SU-DHL-6 (cell line): ENCODE data around the gene IPCEF1.
A peak's percentile ranks its signal among the peaks of the same experiment; 100 is the strongest.

ENCODE experiments used
- H2AFZ ChIP-seq: fragments of 200-600 bp; sonication (generic); 2 replicates; pipeline ENCODE4 v1.6.1; 2014; ENCODE audit warnings: low read depth, mild to moderate bottlenecking, moderate library complexity, mixed read lengths, antibody characterized with exemption, low read length; ENCODE audit not compliant: severe bottlenecking
- H3F3A ChIP-seq: fragments of 200-600 bp; shearing (Covaris generic); 2 replicates; pipeline ENCODE4 v1.6.0; 2016; ENCODE audit warnings: antibody characterized with exemption, mild to moderate bottlenecking; ENCODE audit not compliant: insufficient read depth
- H3K27ac ChIP-seq: fragments of 200-600 bp; sonication (generic); 2 replicates; pipeline ENCODE4 v1.5.1; 2016; ENCODE audit warnings: low read depth, mild to moderate bottlenecking, low read length, moderate library complexity, mixed read lengths
- H3K27me3 ChIP-seq: fragments of 200-600 bp; sonication (generic), shearing (Covaris generic); 2 replicates; pipeline ENCODE4 v1.6.0; 2014; ENCODE audit warnings: mild to moderate bottlenecking, low read length
- H3K36me3 ChIP-seq: fragments of 200-600 bp; sonication (generic); 2 replicates; pipeline ENCODE4 v1.6.1; 2014; ENCODE audit warnings: mild to moderate bottlenecking, low read length, mixed read lengths
- H3K4me2 ChIP-seq: fragments of 300-600, 200-600 bp; shearing (Covaris generic), sonication (generic); 2 replicates; pipeline ENCODE4 v1.6.0; 2014; ENCODE audit warnings: low read length, low read depth, mild to moderate bottlenecking; ENCODE audit not compliant: poor library complexity, severe bottlenecking
- H3K4me3 ChIP-seq: fragments of 200-600 bp; sonication (generic); 2 replicates; pipeline ENCODE4 v1.5.1; 2014; ENCODE audit warnings: antibody characterized with exemption, low read length, mild to moderate bottlenecking, mixed read lengths; ENCODE audit not compliant: insufficient read depth, poor library complexity, severe bottlenecking
- H3K79me2 ChIP-seq: fragments of 200-600 bp; sonication (generic); 2 replicates; pipeline ENCODE4 v1.6.1; 2014; ENCODE audit warnings: mild to moderate bottlenecking, low read length, moderate library complexity; ENCODE audit not compliant: insufficient read depth
- H3K9ac ChIP-seq: fragments of 200-600 bp; sonication (generic); 2 replicates; pipeline ENCODE4 v1.7.0; 2014; ENCODE audit warnings: mild to moderate bottlenecking, low read length
- H3K9me2 ChIP-seq: fragments of 200-600 bp; sonication (generic); replicated peaks from 2 replicates; pipeline ENCODE4 v1.6.1; 2014; ENCODE audit warnings: low read length; ENCODE audit not compliant: insufficient read depth
- H3K9me3 ChIP-seq: fragments of 200-600 bp; sonication (generic); 2 replicates; pipeline ENCODE4 v1.6.1; 2014; ENCODE audit warnings: low read length, mixed read lengths; ENCODE audit not compliant: insufficient read depth
- H4K20me1 ChIP-seq: fragments of 200-600 bp; sonication (generic); 2 replicates; pipeline ENCODE4 v1.6.1; 2014; ENCODE audit warnings: low read depth, mild to moderate bottlenecking, antibody characterized with exemption, low read length, moderate library complexity, mixed read lengths
- CTCF ChIP-seq: fragments of 200-600 bp; sonication (generic); IDR thresholded peaks from one replicate; pipeline ENCODE4 v1.5.1; 2017; ENCODE audit warnings: antibody characterized with exemption, mild to moderate bottlenecking, low read length, moderate library complexity; ENCODE audit not compliant: insufficient read depth, poor library complexity, severe bottlenecking
- EZH2phosphoT487 ChIP-seq: fragments of 200-600 bp; sonication (generic), shearing (Covaris generic); conservative IDR thresholded peaks from 2 replicates; pipeline ENCODE4 v1.6.1; 2018; ENCODE audit warnings: mild to moderate bottlenecking, antibody characterized with exemption, low read length, moderate library complexity, mixed read lengths

The IPCEF1 gene

GRCh38 chr6:154276810-154277628 lies 79.6 kb downstream of the IPCEF1 start:
- TF ChIP-seq CTCF (peak; percentile 37), EZH2phosphoT487 (no peak)
- no peaks in the 10 kb centered on the region for H3K9me3 ChIP-seq
- no peak overlapping the region for H3K4me2 ChIP-seq
- no peak overlapping the region for H2AFZ ChIP-seq
- no peaks in the 10 kb centered on the region for H3K9me2 ChIP-seq
- H3K27me3 ChIP-seq = no peaks in the 10 kb centered on the region
- H3K9ac ChIP-seq = no peak overlapping the region
- H3K36me3 ChIP-seq = no peaks in the 10 kb centered on the region
- H3K79me2 ChIP-seq = no peaks in the 10 kb centered on the region
- H3K27ac ChIP-seq = no peak overlapping the region
- no peaks in the 10 kb centered on the region for H3F3A ChIP-seq
- H4K20me1 ChIP-seq = no peaks in the 10 kb centered on the region
- H3K4me3 ChIP-seq = no peak overlapping the region

- no peak overlapping the region for H3K4me3 ChIP-seq
- no peaks in the 10 kb centered on the region for H4K20me1 ChIP-seq
- no peaks in the 10 kb centered on the region for H3K27me3 ChIP-seq
- H3K36me3 ChIP-seq = no peaks in the 10 kb centered on the region
- H3F3A ChIP-seq = no peaks in the 10 kb centered on the region
- H3K9me3 ChIP-seq = no peaks in the 10 kb centered on the region
- H3K9ac ChIP-seq = no peak overlapping the region
- no peak overlapping the region for H2AFZ ChIP-seq
- H3K4me2 ChIP-seq = no peak overlapping the region
- H3K27ac ChIP-seq = no peak overlapping the region
- H3K79me2 ChIP-seq = no peaks in the 10 kb centered on the region
- TF ChIP-seq CTCF (no peak), EZH2phosphoT487 (no peak)
- no peaks in the 10 kb centered on the region for H3K9me2 ChIP-seq
These were observed 82.4 kb downstream of the IPCEF1 start for GRCh38 chr6:154274168-154274567.

- TF ChIP-seq EZH2phosphoT487 (no peak), CTCF (no peak)
- no peak overlapping the region for H2AFZ ChIP-seq
- no peaks in the 10 kb centered on the region for H3K9me3 ChIP-seq
- no peaks in the 10 kb centered on the region for H3F3A ChIP-seq
- no peaks in the 10 kb centered on the region for H3K79me2 ChIP-seq
- no peak overlapping the region for H3K27ac ChIP-seq
- no peak overlapping the region for H3K9ac ChIP-seq
- no peak overlapping the region for H3K4me3 ChIP-seq
- no peaks in the 10 kb centered on the region for H3K9me2 ChIP-seq
- no peaks in the 10 kb centered on the region for H3K27me3 ChIP-seq
- H3K36me3 ChIP-seq = no peaks in the 10 kb centered on the region
- H4K20me1 ChIP-seq = no peaks in the 10 kb centered on the region
- H3K4me2 ChIP-seq = no peak overlapping the region
These were observed 88.1 kb downstream of the IPCEF1 start for GRCh38 chr6:154268486-154268885.
